K562 (cell line): ENCODE data around the gene PSMA2. TPM values are rescaled to one million over a fixed set of nuclear protein-coding genes. Genes with fewer than 3 reads are reported as not detected.

ENCODE experiments used
- ATAC-seq: fragments of 200-7000 bp; cut with Tn5 transposase; 3 replicates; pipeline ENCODE4 v1.9.1; 2020; ENCODE audit warnings: moderate library complexity
- BruUV-seq: library from RNA; stranded (reverse); fragments of 400-500 nt; replicated peaks from 2 replicates; lab custom pipeline; 2021; lab: Mats Ljungman, UMichigan
- CTCF ChIA-PET: fragments of 300-600 bp; formaldehyde crosslinking; extraction: SDS; loops from one replicate; lab custom pipeline; 2021; ENCODE audit warnings: low intra/inter-chr PET ratio; lab: Yijun Ruan, JAX
- POLR2A ChIA-PET: fragments of 300-600, 350-650 bp; sonication (Branson Sonifier 250); formaldehyde crosslinking; extraction: SDS; loops from one replicate; lab custom pipeline; 2021; ENCODE audit warnings: antibody characterized with exemption, inconsistent platforms; lab: Yijun Ruan, JAX
- DNase-seq, 4 experiments: peaks; one replicate each; pipeline versions ENCODE4 v3.0.0 to v3.0.0-alpha.2; 2011 to 2018; ENCODE audit warnings: low spot score in 3 of 4, mixed read lengths in 3 of 4; ENCODE audit errors: extremely low read depth in 1 of 4
- FAIRE-seq: peaks from 2 replicates; lab custom pipeline; 2011; peaks lifted over from hg19 to GRCh38; lab: Jason Lieb, UNC
- H2AFZ ChIP-seq: 2 replicates; pipeline ENCODE4 v1.6.0; 2011; ENCODE audit warnings: low read depth, low read length, control low read depth, inconsistent platforms
- H3K27ac ChIP-seq: fragments of 200-600 bp; 3 replicates; pipeline ENCODE4 v1.8.0; 2011; ENCODE audit warnings: low read depth, mild to moderate bottlenecking, control low read depth, inconsistent platforms, low read length, moderate library complexity, mixed read lengths; ENCODE audit errors: extremely low read depth
- H3K27me3 ChIP-seq, 2 experiments: fragments of 300-600 bp in 1 of 2; 2 replicates in 1 of 2; 3 replicates in 1 of 2; pipeline versions ENCODE4 v1.6.0 to v1.8.0; 2011; ENCODE audit warnings: inconsistent platforms in 2 of 2, low read length in 2 of 2, mild to moderate bottlenecking in 1 of 2, mixed read lengths in 1 of 2, moderate library complexity in 1 of 2; ENCODE audit not compliant: control insufficient read depth in 2 of 2, insufficient read depth in 2 of 2
- H3K36me3 ChIP-seq: fragments of 300-600 bp; 3 replicates; pipeline ENCODE4 v1.8.0; 2011; ENCODE audit warnings: mild to moderate bottlenecking, low read length, inconsistent platforms; ENCODE audit not compliant: control insufficient read depth, insufficient read depth
- H3K4me1 ChIP-seq, 2 experiments: fragments of 200-600 bp in 1 of 2; replicated peaks in 1 of 2; 2 replicates in 1 of 2; 3 replicates in 1 of 2; pipeline versions ENCODE4 v1.5.1 to v1.8.0; 2011; ENCODE audit warnings: inconsistent platforms in 2 of 2, low read length in 2 of 2, mild to moderate bottlenecking in 1 of 2, mixed read lengths in 1 of 2, moderate library complexity in 1 of 2; ENCODE audit not compliant: control insufficient read depth in 2 of 2, insufficient read depth in 2 of 2
- H3K4me2 ChIP-seq: 2 replicates; pipeline ENCODE4 v1.6.1; 2011; ENCODE audit warnings: low read length, control low read depth, inconsistent platforms, mixed read lengths; ENCODE audit not compliant: insufficient read depth
- H3K4me3 ChIP-seq: fragments of 200-600 bp; sonication (generic), shearing (Covaris generic); 2 replicates; pipeline ENCODE4 v1.5.1; 2016; ENCODE audit warnings: control low read depth, inconsistent platforms
- H3K79me2 ChIP-seq: fragments of 200-600 bp; 3 replicates; pipeline ENCODE4 v1.8.0; 2011; ENCODE audit warnings: low read length, inconsistent platforms; ENCODE audit not compliant: control insufficient read depth, insufficient read depth
- H3K9ac ChIP-seq, 2 experiments: 2 replicates each; pipeline versions ENCODE4 v1.6.0 to v1.6.1; 2011; ENCODE audit warnings: low read depth in 2 of 2, low read length in 2 of 2, control low read depth in 1 of 2, inconsistent platforms in 1 of 2, mild to moderate bottlenecking in 1 of 2, mixed read lengths in 1 of 2; ENCODE audit not compliant: insufficient read depth in 1 of 2
- H3K9me1 ChIP-seq: one replicate; pipeline ENCODE4 v1.6.0; 2011; ENCODE audit warnings: inconsistent platforms, mild to moderate bottlenecking, low read length, moderate library complexity; ENCODE audit not compliant: control insufficient read depth, insufficient read depth
- H3K9me3 ChIP-seq: replicated peaks from 2 replicates; pipeline ENCODE4 v1.5.1; 2011; ENCODE audit warnings: low read depth, low read length, inconsistent platforms; ENCODE audit not compliant: control insufficient read depth, insufficient read depth
- H4K20me1 ChIP-seq: replicated peaks from 2 replicates; pipeline ENCODE4 v1.6.1; 2011; ENCODE audit warnings: low read length, inconsistent platforms, mixed read lengths; ENCODE audit not compliant: control insufficient read depth, insufficient read depth
- ATF3 ChIP-seq, 2 experiments: fragments of 450-650 bp in 1 of 2; sonication (generic) in 1 of 2; formaldehyde crosslinking in 1 of 2; IDR thresholded peaks in 1 of 2; conservative IDR thresholded peaks in 1 of 2; 2 replicates each; pipeline versions ENCODE4 v1.6.1 to v1.8.1; 2016 to 2023; ENCODE audit warnings: mild to moderate bottlenecking in 2 of 2, moderate library complexity in 2 of 2, inconsistent platforms in 1 of 2, missing genetic modification reagents in 1 of 2
- MNT ChIP-seq, 2 experiments: fragments of 450-650 bp; conservative IDR thresholded peaks; 2 replicates each; pipeline ENCODE4 v1.6.1; 2017; ENCODE audit warnings: mild to moderate bottlenecking in 2 of 2, moderate library complexity in 2 of 2
- RBM22 ChIP-seq: fragments of 200-400 bp; formaldehyde crosslinking; IDR thresholded peaks from 2 replicates; pipeline ENCODE4 v1.6.1; 2018; ENCODE audit warnings: low read length, low read depth; ENCODE audit not compliant: poor library complexity, severe bottlenecking
- in situ Hi-C: fragments of 300-500 bp; cut with MboI; formaldehyde crosslinking; loops from 4 replicates; pipeline ENCODE4 v1.15.0; 2018; ENCODE audit warnings: inconsistent platforms, mixed read lengths
- intact Hi-C: fragments of 100-400 bp; cut with micrococcal nuclease; formaldehyde crosslinking; loops from 2 replicates; pipeline ENCODE4 v1.14.2; 2022
- polyA plus RNA-seq, 8 experiments: library from polyadenylated mRNA; depleted of rRNA in 4 of 8; stranded (reverse) in 5 of 8; unstranded in 3 of 8; fragments of >200 nt; fragmentation: Nextera tagmentation in 2 of 8; fragmentation: Illumina TruSeq in 1 of 8; extraction: Ambion mirVana in 2 of 8; extraction: Trizol in 1 of 8; gene quantifications; 2 replicates each; pipeline versions ENCODE4 v1.2.1 to v1.2.3, GENCODE V29; 2011 to 2014; ENCODE audit warnings: inconsistent platforms in 1 of 8, missing spikeins in 1 of 8
- total RNA-seq, 7 experiments: library from RNA; depleted of rRNA in 6 of 7; stranded (reverse); fragments of >200 nt in 6 of 7; fragmentation: Illumina TruSeq in 2 of 7; extraction: Trizol in 2 of 7; gene quantifications; 2 replicates each; pipeline versions ENCODE4 v1.2.1 to v1.2.3, GENCODE V29; 2011 to 2021; ENCODE audit warnings: low replicate concordance in 1 of 7
- TF ChIP-seq, protein P1 (sequence below): fragments of 250-450 bp; sonication (Bioruptor Pico); IDR thresholded peaks from 2 replicates; pipeline ENCODE4 v1.4.0; 2020; ENCODE audit warnings: mild to moderate bottlenecking, moderate library complexity, borderline replicate concordance
- TF ChIP-seq, protein P2 (sequence below): fragments of 200-800 bp; sonication (Bioruptor generic); IDR thresholded peaks from 2 replicates; pipeline ENCODE4 v1.6.1; 2017; ENCODE audit warnings: missing genetic modification characterization, missing compliant biosample characterization
- TF ChIP-seq, protein P3 (sequence below): fragments of 250-450 bp; sonication (Bioruptor Pico); IDR thresholded peaks from 2 replicates; pipeline ENCODE4 v1.5.0; 2020; ENCODE audit warnings: mild to moderate bottlenecking, borderline replicate concordance

PSMA2 gene
- total and polyA plus RNA-seq, 9 of the 15 experiments (the other 6 are each of a cell fraction or from before 2014, with no cell fraction given) = 91.7 to 1,070 (median 213) TPM

DNA sequence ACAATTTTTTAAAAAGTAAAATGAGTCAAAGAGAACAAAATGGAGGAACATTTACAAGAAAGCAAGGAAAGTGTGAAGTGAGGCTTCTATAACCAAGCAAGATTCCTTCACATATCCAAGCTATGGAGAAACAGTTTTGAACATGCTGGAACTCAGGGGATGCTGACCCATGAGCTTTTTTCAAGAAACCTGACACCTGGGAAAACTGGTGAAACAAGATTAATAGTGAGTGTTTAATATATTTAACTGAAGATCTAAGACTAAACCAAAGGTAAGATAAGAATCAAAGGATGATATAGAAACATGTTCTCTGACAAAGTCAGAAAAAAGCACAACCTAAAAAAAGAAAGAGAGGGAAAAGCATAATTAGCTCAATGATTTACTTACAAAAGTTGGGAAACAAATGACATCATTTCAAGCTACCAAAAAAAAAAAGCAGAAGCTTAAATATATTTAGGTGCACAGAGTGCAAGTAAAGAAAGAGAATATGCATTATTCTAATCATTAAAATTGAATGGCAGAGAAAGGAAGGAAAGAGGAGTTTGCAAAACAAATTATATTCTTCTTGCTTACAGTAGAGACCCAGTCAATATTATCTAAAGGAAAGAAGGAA lies 45.0 kb downstream of the PSMA2 start:
- Histone ChIP-seq H3K9me1 (no peaks in the 10 kb centered on the region), H3K79me2 (no peaks in the 10 kb centered on the region), H3K27me3 (no peaks in the 10 kb centered on the region), H3K27ac (no peak overlapping the region)
- DNase-seq (no peak), ATAC-seq (no peak)
- no peak for TF ChIP-seq RBM22
- 0 out of 2 replicates have a peak, but pooled peaks have one; percentile 21 for TF ChIP-seq ATF3 (IDR thresholded peaks at IDR 0.05)
- TF ChIP-seq ATF3 (CRISPR knock-in tag; conservative IDR thresholded peaks at IDR 0.05) = no peak
- TF ChIP-seq, protein P1, sequence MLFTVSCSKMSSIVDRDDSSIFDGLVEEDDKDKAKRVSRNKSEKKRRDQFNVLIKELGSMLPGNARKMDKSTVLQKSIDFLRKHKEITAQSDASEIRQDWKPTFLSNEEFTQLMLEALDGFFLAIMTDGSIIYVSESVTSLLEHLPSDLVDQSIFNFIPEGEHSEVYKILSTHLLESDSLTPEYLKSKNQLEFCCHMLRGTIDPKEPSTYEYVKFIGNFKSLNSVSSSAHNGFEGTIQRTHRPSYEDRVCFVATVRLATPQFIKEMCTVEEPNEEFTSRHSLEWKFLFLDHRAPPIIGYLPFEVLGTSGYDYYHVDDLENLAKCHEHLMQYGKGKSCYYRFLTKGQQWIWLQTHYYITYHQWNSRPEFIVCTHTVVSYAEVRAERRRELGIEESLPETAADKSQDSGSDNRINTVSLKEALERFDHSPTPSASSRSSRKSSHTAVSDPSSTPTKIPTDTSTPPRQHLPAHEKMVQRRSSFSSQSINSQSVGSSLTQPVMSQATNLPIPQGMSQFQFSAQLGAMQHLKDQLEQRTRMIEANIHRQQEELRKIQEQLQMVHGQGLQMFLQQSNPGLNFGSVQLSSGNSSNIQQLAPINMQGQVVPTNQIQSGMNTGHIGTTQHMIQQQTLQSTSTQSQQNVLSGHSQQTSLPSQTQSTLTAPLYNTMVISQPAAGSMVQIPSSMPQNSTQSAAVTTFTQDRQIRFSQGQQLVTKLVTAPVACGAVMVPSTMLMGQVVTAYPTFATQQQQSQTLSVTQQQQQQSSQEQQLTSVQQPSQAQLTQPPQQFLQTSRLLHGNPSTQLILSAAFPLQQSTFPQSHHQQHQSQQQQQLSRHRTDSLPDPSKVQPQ (CRISPR knock-in tag) = no peak
- 0 out of 4 replicates have a peak, but pooled peaks of 1 of the 2 experiments have one; percentile 24 for TF ChIP-seq MNT (conservative IDR thresholded peaks at IDR 0.05)
- TF ChIP-seq, protein P2, sequence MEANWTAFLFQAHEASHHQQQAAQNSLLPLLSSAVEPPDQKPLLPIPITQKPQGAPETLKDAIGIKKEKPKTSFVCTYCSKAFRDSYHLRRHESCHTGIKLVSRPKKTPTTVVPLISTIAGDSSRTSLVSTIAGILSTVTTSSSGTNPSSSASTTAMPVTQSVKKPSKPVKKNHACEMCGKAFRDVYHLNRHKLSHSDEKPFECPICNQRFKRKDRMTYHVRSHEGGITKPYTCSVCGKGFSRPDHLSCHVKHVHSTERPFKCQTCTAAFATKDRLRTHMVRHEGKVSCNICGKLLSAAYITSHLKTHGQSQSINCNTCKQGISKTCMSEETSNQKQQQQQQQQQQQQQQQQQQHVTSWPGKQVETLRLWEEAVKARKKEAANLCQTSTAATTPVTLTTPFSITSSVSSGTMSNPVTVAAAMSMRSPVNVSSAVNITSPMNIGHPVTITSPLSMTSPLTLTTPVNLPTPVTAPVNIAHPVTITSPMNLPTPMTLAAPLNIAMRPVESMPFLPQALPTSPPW (CRISPR knock-in tag) = no peak
- TF ChIP-seq, protein P3, sequence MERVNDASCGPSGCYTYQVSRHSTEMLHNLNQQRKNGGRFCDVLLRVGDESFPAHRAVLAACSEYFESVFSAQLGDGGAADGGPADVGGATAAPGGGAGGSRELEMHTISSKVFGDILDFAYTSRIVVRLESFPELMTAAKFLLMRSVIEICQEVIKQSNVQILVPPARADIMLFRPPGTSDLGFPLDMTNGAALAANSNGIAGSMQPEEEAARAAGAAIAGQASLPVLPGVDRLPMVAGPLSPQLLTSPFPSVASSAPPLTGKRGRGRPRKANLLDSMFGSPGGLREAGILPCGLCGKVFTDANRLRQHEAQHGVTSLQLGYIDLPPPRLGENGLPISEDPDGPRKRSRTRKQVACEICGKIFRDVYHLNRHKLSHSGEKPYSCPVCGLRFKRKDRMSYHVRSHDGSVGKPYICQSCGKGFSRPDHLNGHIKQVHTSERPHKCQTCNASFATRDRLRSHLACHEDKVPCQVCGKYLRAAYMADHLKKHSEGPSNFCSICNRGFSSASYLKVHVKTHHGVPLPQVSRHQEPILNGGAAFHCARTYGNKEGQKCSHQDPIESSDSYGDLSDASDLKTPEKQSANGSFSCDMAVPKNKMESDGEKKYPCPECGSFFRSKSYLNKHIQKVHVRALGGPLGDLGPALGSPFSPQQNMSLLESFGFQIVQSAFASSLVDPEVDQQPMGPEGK (CRISPR knock-in tag) = no peak
- TF ChIP-seq, all 486 proteins: peak for 2
- no peaks in the 10 kb centered on the region for H3K36me3 ChIP-seq
- no peak overlapping the region for H3K4me3 ChIP-seq
- 0 out of 2 replicates have a peak overlapping the region, but pooled peaks have one; percentile 74 for H2AFZ ChIP-seq
- peaks cover 3 to 27% of the 10 kb centered on the region in 2 experiments; a peak in 2 of 5 replicates for H3K4me1 ChIP-seq
- in situ Hi-C loops (no loop called here), intact Hi-C loops (no loop called here)
- no TSS peak for BruUV-seq
- FAIRE-seq = peak; percentile 23
- CTCF ChIA-PET = no interaction called here
- POLR2A ChIA-PET = interaction anchor here (1.4 kb wide), 1 partner anchor 45 kb away, joined by 6 read pairs; the partner anchor contains the start of genes MRPL32 and PSMA2
- H3K9me3 ChIP-seq = no peaks in the 10 kb centered on the region
- H3K4me2 ChIP-seq = no peak overlapping the region
- no peak overlapping the region for H3K9ac ChIP-seq
- H4K20me1 ChIP-seq = no peaks in the 10 kb centered on the region
